ENCODE measurements around the gene AFM. TPM values are rescaled to one million over a fixed set of nuclear protein-coding genes. Genes with fewer than 3 reads are reported as not detected.

AFM gene
- total and polyA plus RNA-seq, 7 donors: not detected

DNA sequence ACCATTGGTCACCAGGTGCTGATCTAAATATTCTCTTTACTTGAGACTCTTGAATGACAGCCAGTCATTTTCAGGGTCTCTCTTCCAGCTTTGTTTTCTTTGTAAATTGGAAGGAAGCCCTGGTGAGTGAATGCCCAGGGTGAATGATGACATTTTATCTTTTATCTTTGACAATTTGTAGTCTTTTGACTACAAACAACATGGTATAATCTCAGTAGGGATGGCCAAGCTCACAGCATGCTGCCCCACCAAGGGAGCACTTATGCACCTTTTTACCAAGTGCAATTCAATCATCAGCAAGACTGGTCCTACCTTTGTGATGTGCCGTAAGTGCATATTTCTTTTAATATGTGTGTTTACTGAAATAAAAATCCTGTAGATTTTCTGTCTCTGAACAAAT is 5.7 kb downstream of the AFM start:
- no peaks in the 10 kb centered on the region for H3K36me3 ChIP-seq
- no peaks in the 10 kb centered on the region for H3K4me1 ChIP-seq
- intact Hi-C loops (cut with DNase I): no loop called here
- H3K9me3 ChIP-seq: no peaks in the 10 kb centered on the region
- TF ChIP-seq EP300 (IDR thresholded peaks at IDR 0.05) (no peak), POLR2AphosphoS5 (IDR thresholded peaks at IDR 0.05) (no peak), POLR2A (IDR thresholded peaks at IDR 0.05) (no peak)
- TF ChIP-seq, protein P1, sequence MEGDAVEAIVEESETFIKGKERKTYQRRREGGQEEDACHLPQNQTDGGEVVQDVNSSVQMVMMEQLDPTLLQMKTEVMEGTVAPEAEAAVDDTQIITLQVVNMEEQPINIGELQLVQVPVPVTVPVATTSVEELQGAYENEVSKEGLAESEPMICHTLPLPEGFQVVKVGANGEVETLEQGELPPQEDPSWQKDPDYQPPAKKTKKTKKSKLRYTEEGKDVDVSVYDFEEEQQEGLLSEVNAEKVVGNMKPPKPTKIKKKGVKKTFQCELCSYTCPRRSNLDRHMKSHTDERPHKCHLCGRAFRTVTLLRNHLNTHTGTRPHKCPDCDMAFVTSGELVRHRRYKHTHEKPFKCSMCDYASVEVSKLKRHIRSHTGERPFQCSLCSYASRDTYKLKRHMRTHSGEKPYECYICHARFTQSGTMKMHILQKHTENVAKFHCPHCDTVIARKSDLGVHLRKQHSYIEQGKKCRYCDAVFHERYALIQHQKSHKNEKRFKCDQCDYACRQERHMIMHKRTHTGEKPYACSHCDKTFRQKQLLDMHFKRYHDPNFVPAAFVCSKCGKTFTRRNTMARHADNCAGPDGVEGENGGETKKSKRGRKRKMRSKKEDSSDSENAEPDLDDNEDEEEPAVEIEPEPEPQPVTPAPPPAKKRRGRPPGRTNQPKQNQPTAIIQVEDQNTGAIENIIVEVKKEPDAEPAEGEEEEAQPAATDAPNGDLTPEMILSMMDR (IDR thresholded peaks at IDR 0.05): no peak
- 94 to 97% methylated on average over 1 of the region's 1 CpG for WGBS, 2 donors
- H3K27me3 ChIP-seq: no peaks in the 10 kb centered on the region
- DNase-seq: no peak
- no peak overlapping the region for H3K4me3 ChIP-seq
- H3K27ac ChIP-seq: no peak overlapping the region

DNA sequence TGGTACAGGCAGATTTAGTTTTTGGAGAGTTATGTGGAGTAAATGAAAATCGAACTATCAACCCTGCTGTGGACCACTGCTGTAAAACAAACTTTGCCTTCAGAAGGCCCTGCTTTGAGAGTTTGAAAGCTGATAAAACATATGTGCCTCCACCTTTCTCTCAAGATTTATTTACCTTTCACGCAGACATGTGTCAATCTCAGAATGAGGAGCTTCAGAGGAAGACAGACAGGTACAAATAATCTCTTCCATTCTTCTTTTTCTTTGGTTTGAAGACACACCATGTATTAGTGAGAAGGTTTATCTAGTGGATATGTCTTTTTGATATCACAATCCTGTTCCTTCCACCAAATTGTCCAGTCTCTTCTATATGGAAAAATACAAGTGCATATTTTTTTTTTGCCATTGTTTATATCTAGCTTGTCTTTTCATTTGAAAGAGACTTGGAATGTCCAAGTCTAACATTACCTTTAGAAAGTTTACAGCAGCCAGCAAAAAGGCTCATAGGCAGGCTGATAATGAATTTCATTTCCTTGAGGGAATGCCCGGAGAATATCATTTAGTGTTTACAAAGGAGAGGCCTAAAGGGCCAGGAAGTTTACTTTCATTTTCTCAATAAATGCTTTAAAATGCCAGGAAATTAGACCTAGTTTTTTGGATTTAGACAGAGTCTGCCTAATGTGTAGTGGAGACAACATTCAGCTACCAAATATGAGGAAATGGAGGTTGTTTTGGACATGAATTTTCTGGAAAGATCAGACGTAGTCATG is 18.6 kb downstream of the AFM start:
- DNase-seq: no peak
- H3K9me3 ChIP-seq: no peaks in the 10 kb centered on the region
- no peaks in the 10 kb centered on the region for H3K27me3 ChIP-seq
- TF ChIP-seq, protein P1 (IDR thresholded peaks at IDR 0.05): no peak
- no peak for TF ChIP-seq POLR2AphosphoS5 (IDR thresholded peaks at IDR 0.05)
- no peak for TF ChIP-seq POLR2A (IDR thresholded peaks at IDR 0.05)
- no peak for TF ChIP-seq EP300 (IDR thresholded peaks at IDR 0.05)
- H3K36me3 ChIP-seq: no peaks in the 10 kb centered on the region
- intact Hi-C loops (cut with DNase I): no loop called here
- 21 to 59% methylated on average over 4 of the region's 4 CpGs for WGBS, 2 donors
- H3K4me3 ChIP-seq: no peak overlapping the region
- no peak overlapping the region for H3K27ac ChIP-seq
- peaks cover 0 to 3% (median 0%) of the 10 kb centered on the region in 4 donors for H3K4me1 ChIP-seq

DNA sequence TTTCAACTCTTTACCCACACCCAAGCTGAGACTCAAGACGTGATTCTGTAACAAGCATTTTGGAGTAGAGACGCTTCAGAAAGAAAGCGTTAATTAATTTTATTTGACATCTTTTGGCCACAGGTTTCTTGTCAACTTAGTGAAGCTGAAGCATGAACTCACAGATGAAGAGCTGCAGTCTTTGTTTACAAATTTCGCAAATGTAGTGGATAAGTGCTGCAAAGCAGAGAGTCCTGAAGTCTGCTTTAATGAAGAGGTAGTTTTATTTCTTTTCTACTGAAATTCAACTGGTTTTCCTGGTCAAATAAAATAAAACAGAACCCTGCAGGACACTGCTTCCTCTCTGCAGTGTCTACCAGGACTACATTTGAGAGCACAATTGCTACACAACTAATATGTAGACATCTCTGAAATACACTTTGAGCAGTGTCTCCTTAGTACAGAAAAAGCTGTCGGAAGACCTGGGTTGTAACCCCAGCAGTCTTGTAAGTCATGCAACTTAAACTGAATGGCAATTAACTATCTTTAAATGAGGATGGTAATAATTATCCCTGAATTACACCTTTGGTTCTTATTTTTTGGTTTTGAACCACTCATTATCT is 20.2 kb downstream of the AFM start:
- 82 to 89% methylated on average over 5 of the region's 5 CpGs for WGBS, 2 donors
- intact Hi-C loops (cut with DNase I): no loop called here
- DNase-seq: no peak

DNA sequence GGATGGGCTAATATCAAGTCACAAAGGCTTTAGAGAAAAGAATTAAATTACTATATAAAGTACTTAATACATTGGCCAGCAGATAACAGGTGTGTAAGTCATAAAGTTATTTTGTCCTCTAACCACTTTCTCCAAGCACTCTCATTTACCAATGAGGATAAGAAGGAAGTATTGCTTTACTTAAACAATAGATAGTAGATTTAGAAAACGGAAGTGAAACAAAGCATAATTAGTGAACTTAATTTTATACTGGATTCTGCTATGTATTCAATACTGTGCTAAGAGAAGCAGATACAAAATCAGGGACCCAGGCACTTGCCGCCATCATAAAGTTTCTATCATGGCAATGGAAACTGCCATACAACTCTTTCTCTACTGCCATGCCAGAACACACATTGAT is 24.0 kb downstream of the AFM start:
- no peaks in the 10 kb centered on the region for H3K36me3 ChIP-seq
- 80 to 81% methylated on average over 2 of the region's 2 CpGs for WGBS, 2 donors
- no peaks in the 10 kb centered on the region for H3K27me3 ChIP-seq
- H3K4me1 ChIP-seq: peaks cover 0 to 3% (median 0%) of the 10 kb centered on the region in 4 donors
- no peak overlapping the region for H3K27ac ChIP-seq
- H3K4me3 ChIP-seq: no peak overlapping the region
- no peaks in the 10 kb centered on the region for H3K9me3 ChIP-seq
- intact Hi-C loops (cut with DNase I): no loop called here
- TF ChIP-seq POLR2A (IDR thresholded peaks at IDR 0.05): no peak
- no peak for TF ChIP-seq POLR2AphosphoS5 (IDR thresholded peaks at IDR 0.05)
- TF ChIP-seq, protein P1 (IDR thresholded peaks at IDR 0.05): no peak
- TF ChIP-seq EP300 (IDR thresholded peaks at IDR 0.05): no peak
- no peak for DNase-seq

More for the DNA sequence above, 20.2 kb downstream of the AFM start:
- no peaks in the 10 kb centered on the region for H3K9me3 ChIP-seq
- peaks cover 0 to 3% (median 0%) of the 10 kb centered on the region in 4 donors for H3K4me1 ChIP-seq
- H3K27me3 ChIP-seq: no peaks in the 10 kb centered on the region
- TF ChIP-seq, protein P1 (IDR thresholded peaks at IDR 0.05): no peak
- TF ChIP-seq EP300 (IDR thresholded peaks at IDR 0.05): no peak
- TF ChIP-seq POLR2AphosphoS5 (IDR thresholded peaks at IDR 0.05): no peak
- TF ChIP-seq POLR2A (IDR thresholded peaks at IDR 0.05): no peak
- H3K36me3 ChIP-seq: no peaks in the 10 kb centered on the region
- no peak overlapping the region for H3K4me3 ChIP-seq
- no peak overlapping the region for H3K27ac ChIP-seq

Data from sigmoid colon (tissue), 7 donors.